Peyer's patch (tissue), 4 donors: ENCODE data around the gene TMEM135. TPM values are rescaled to one million over a fixed set of nuclear protein-coding genes. Genes with fewer than 3 reads are reported as not detected.
"Not testable (repeated sequence)": the region's sequence is repeated elsewhere in the genome, so short reads cannot be mapped to it uniquely, and the experiment has no call there.

Experiments
- DNase-seq, 3 donors: peaks; one replicate each; pipeline ENCODE4 v3.0.0-alpha.2; 2017 to 2019
- H3K27ac ChIP-seq, 4 donors: fragments of 200-600 bp; sonication (generic); one replicate each; pipeline ENCODE4 v1.5.1; 2016 to 2019
- H3K27me3 ChIP-seq, 2 donors: fragments of 200-600 bp; sonication (generic); one replicate each; pipeline ENCODE4 v1.5.1; 2019
- H3K36me3 ChIP-seq, 3 donors: fragments of 200-600 bp; sonication (generic); one replicate each; pipeline ENCODE4 v1.5.1; 2016 to 2019
- H3K4me1 ChIP-seq, 4 donors: fragments of 200-600 bp; sonication (generic); one replicate each; pipeline ENCODE4 v1.5.1; 2016 to 2019
- H3K4me3 ChIP-seq, 4 donors: fragments of 200-600 bp; sonication (generic); 1 replicate in 3 of 4; 2 replicates in 1 of 4; pipeline ENCODE4 v1.5.1; 2016 to 2019; ENCODE audit warnings: mild to moderate bottlenecking in 1 of 4
- H3K9me3 ChIP-seq, 4 donors: fragments of 200-600 bp; sonication (generic); one replicate each; pipeline ENCODE4 v1.5.1; 2016 to 2019; ENCODE audit warnings: mild to moderate bottlenecking in 1 of 4
- POLR2A ChIP-seq, 2 donors: fragments of 450-650 bp; IDR thresholded peaks; one replicate each; pipeline ENCODE4 v1.5.1; 2017; ENCODE audit warnings: antibody characterized with exemption in 2 of 2, mild to moderate bottlenecking in 2 of 2, moderate library complexity in 2 of 2
- total RNA-seq, 4 donors: library from RNA; depleted of rRNA; stranded (reverse); fragments of >200 nt; gene quantifications; one replicate each; pipeline ENCODE4 v1.1.0, GENCODE V29; 2016
- TF ChIP-seq, protein P1 (sequence below), 6 experiments: fragments of 450-650 bp in 4 of 6; fragments of 200-600 bp in 2 of 6; sonication (generic) in 1 of 6; IDR thresholded peaks; one replicate each; pipeline ENCODE4 v1.5.1; 2017 to 2019; ENCODE audit warnings: antibody characterized with exemption in 6 of 6, mild to moderate bottlenecking in 3 of 6, moderate library complexity in 1 of 6

Gene TMEM135
- 10 to 100 TPM; 23.1 to 58.2 (median 40.1) TPM for total RNA-seq

DNA sequence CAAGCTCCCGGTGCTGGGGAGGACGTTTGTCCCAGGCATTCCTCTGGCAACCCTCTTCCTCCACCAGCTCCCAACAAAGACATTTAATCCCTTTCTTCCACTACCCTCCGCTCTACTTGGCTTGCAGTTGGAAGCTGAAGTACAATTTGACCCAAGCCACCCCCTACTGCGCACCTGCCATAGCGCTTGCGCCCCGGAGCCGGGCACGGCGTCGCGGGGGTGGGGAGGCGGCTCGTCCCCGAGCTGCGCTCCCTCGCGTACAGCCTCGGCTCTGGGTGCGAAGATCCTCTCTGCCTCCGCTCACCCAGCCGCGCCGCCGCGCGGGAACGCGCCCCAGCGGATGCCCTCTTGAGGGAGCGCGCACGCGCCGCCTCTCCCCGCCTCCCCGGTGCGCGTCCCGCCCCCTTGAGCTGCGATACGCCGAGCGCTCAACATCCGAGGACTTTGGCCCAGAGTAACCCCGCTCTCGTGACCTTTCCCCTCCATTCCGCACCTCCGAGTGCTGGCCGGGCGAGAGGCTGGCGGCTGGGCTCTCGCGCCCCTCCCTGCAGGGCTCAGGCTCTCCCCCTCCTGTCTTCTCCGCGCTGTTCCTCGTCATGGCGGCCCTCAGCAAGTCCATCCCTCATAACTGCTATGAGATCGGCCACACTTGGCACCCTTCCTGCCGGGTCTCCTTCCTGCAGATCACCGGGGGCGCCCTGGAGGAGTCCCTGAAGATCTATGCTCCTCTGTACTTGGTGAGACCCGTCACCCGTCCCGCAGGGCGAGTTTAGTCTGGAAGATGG, at the start of gene TMEM135:
TMEM135 (plus strand) TSS at position 485 of the 785 bp plus-strand sequence; CDS start at position 597, 112 bp downstream.
- TF ChIP-seq POLR2A (IDR thresholded peaks at IDR 0.05) = peak; percentile 54 to 82
- TF ChIP-seq, protein P1, sequence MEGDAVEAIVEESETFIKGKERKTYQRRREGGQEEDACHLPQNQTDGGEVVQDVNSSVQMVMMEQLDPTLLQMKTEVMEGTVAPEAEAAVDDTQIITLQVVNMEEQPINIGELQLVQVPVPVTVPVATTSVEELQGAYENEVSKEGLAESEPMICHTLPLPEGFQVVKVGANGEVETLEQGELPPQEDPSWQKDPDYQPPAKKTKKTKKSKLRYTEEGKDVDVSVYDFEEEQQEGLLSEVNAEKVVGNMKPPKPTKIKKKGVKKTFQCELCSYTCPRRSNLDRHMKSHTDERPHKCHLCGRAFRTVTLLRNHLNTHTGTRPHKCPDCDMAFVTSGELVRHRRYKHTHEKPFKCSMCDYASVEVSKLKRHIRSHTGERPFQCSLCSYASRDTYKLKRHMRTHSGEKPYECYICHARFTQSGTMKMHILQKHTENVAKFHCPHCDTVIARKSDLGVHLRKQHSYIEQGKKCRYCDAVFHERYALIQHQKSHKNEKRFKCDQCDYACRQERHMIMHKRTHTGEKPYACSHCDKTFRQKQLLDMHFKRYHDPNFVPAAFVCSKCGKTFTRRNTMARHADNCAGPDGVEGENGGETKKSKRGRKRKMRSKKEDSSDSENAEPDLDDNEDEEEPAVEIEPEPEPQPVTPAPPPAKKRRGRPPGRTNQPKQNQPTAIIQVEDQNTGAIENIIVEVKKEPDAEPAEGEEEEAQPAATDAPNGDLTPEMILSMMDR (IDR thresholded peaks at IDR 0.05) = peak in 3 of 6 experiments; percentile 7 to 11 (median 8)
- H3K4me3 ChIP-seq = peak within 1 kb of the TSS; percentile 72 to 89 (median 84)
- H3K27me3 ChIP-seq = no peaks in the 10 kb centered on the region
- H3K4me1 ChIP-seq = peaks cover 0 to 16% (median 0%) of the 10 kb centered on the region in 4 donors
- peak; percentile 89 to 98 (median 97) for DNase-seq
- peak within 1 kb of the TSS; percentile 78 to 90 (median 84) for H3K27ac ChIP-seq
- no peaks in the 10 kb centered on the region for H3K36me3 ChIP-seq
- H3K9me3 ChIP-seq = no peaks in the 10 kb centered on the region

DNA sequence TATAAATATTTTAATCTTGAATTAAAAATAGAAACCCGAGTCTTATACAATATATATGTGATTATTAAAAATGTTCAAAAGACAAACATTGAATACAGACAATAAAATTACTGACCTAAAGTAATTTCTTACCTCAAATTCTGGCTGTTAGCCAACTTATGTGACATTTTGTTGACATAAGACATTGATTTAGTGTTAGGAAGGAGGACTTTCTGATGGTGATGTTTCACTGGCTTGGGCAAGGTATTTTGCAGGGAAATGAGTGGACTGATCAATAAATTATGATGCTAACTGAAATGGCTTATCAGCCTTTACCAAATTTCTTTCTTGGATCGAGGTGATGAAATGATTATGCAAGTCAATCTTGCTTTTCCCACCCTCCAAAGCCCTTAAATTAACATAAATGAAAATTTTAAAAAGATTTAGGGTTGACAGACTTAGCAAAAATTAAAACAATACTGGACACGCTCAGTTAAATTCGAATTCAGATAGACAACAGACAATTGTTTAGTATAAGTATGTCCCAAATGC, 49.3 kb upstream of the TMEM135 start:
- Histone ChIP-seq H3K36me3 (no peaks in the 10 kb centered on the region), H3K4me3 (no peak overlapping the region), H3K4me1 (no peaks in the 10 kb centered on the region), H3K9me3 (no peaks in the 10 kb centered on the region), H3K27me3 (no peaks in the 10 kb centered on the region), H3K27ac (no peak overlapping the region)
- no peak for DNase-seq
- no peak for TF ChIP-seq POLR2A (IDR thresholded peaks at IDR 0.05)
- TF ChIP-seq, protein P1 (IDR thresholded peaks at IDR 0.05) = no peak

DNA sequence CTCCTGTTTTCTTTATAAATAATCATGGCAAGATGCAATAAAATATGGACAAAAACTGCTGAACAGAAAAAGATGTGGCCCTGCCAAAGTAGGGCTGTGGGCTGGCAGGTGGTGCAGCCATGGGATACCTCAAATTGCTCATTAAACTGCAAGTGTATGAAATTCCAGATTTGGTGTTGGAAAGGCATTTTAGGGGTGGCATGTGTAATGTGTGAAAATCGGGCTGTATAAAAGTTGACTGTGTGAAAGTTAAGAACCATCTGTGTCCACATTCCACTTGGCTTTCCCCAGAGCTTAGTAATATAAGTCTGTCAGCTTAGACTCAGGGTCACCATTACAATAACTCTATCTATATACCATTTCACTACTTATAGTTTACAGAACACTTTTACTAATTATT, 47.7 kb upstream of the TMEM135 start:
- no peak for TF ChIP-seq POLR2A (IDR thresholded peaks at IDR 0.05)
- TF ChIP-seq, protein P1 (IDR thresholded peaks at IDR 0.05) = no peak
- H3K4me1 ChIP-seq = no peaks in the 10 kb centered on the region
- no peak for DNase-seq
- H3K27me3 ChIP-seq = no peaks in the 10 kb centered on the region
- H3K36me3 ChIP-seq = no peaks in the 10 kb centered on the region
- H3K9me3 ChIP-seq = no peaks in the 10 kb centered on the region
- H3K4me3 ChIP-seq = no peak overlapping the region
- no peak overlapping the region for H3K27ac ChIP-seq

DNA sequence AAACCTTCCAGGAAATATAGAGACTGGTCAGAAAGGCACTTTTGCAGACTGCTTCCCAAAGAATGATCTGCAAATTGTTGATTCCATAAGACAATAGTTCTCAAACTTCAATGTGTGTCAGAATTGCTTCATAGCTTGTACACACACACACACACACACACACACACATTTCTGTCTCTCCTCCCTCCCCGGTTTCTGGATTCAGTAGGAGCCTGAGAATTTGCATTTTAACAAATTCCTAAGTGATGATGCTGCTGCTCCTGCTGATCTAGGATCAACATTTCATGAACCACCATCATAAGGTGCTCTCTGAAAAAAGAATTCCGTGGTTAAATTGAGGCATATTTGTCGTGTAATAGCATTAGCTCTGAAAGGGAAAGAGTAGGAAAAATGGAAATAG, 47.2 kb upstream of the TMEM135 start:
- Histone ChIP-seq H3K27me3 (no peaks in the 10 kb centered on the region), H3K4me3 (no peak overlapping the region), H3K36me3 (no peaks in the 10 kb centered on the region), H3K9me3 (no peaks in the 10 kb centered on the region), H3K4me1 (no peaks in the 10 kb centered on the region), H3K27ac (no peak overlapping the region)
- DNase-seq = no peak
- no peak for TF ChIP-seq POLR2A (IDR thresholded peaks at IDR 0.05)
- TF ChIP-seq, protein P1 (IDR thresholded peaks at IDR 0.05) = no peak

DNA sequence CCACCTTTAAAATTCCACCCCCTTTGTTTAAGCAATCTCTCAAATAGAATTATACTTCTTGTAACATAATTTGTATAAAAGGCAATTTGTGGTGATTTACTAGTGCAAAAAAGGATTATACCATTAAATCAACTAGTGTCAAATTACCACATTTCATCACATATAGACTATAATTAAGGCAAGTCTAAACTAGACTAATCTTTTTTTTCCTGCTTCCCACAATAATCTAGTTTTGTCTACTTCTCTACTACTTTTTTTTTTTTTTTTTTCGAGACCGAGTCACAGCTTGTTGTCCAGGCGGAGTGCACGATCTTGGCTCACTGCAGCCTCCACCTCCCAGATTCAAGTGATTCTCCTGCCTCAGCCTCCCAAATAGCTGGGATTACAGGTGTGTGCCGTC, 46.4 kb upstream of the TMEM135 start:
- Histone ChIP-seq H3K4me1 (no peaks in the 10 kb centered on the region), H3K36me3 (no peaks in the 10 kb centered on the region), H3K27me3 (no peaks in the 10 kb centered on the region), H3K9me3 (no peaks in the 10 kb centered on the region), H3K27ac (no peak overlapping the region), H3K4me3 (no peak overlapping the region)
- no peak for DNase-seq
- TF ChIP-seq POLR2A (IDR thresholded peaks at IDR 0.05) = no peak
- TF ChIP-seq, protein P1 (IDR thresholded peaks at IDR 0.05) = no peak

DNA sequence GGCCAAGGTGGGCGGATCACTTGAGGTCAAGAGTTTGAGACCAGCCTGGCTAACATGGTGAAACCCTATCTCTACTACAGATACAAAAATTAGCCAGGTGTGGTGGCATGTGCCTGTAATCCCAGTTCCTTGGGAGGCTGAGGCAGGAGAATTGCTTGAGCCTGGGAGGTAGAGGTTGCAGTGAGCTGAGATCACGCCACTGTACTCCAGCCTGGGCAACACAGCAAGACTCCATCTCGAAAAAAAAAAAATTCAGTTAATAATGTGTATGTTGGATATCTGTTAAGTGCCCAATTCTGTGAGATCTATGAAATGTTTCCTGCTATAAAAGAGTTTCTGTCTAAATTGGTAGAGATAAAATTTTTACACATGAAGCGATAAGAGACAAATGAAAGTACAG, 45.4 kb upstream of the TMEM135 start:
- H3K4me3 ChIP-seq, H3K4me1 ChIP-seq, H3K27ac ChIP-seq, H3K36me3 ChIP-seq, DNase-seq, H3K27me3 ChIP-seq, H3K9me3 ChIP-seq: not testable (repeated sequence)
